ENCODE results near the gene SPATS2. TPM values are rescaled to one million over a fixed set of nuclear protein-coding genes. Genes with fewer than 3 reads are reported as not detected.
A peak's percentile ranks its signal among the peaks of the same experiment; 100 is the strongest.
"Not testable (repeated sequence)": the region's sequence is repeated elsewhere in the genome, so short reads cannot be mapped to it uniquely, and the experiment has no call there.

Gene SPATS2
- total RNA-seq, 2 donors from 2014 or later = 12.1 to 14.8 TPM

- intact Hi-C loops (cut with DNase I) = loop anchor here in 1 of 2 donors (10.0 kb wide), 1 partner anchor 145 kb away; no protein-coding TSS in a partner anchor
- DNase-seq (ENCODE audit: low spot score) = no peak
Measured at GRCh38 chr12:49369411-49370145, 2.3 kb downstream of the SPATS2 start.

- intact Hi-C loops (cut with DNase I) = no loop called here
- no peak for DNase-seq (ENCODE audit: low spot score)
Measured at GRCh38 chr12:49370539-49370938, 3.3 kb downstream of the SPATS2 start.

- intact Hi-C loops (cut with DNase I) = no loop called here
- no peak for DNase-seq (ENCODE audit: low spot score)
Measured at GRCh38 chr12:49375406-49375805, 8.1 kb downstream of the SPATS2 start.

GRCh38 chr12:49377386-49377785 lies 10.1 kb downstream of the SPATS2 start:
- no peak for DNase-seq (ENCODE audit: low spot score)
- intact Hi-C loops (cut with DNase I) = no loop called here

- intact Hi-C loops (cut with DNase I); DNase-seq (ENCODE audit: low spot score): not testable (repeated sequence)
Measured at GRCh38 chr12:49380184-49380583, 12.9 kb downstream of the SPATS2 start.

GRCh38 chr12:49388682-49389386 lies 21.6 kb downstream of the SPATS2 start:
- intact Hi-C loops (cut with DNase I) = no loop called here
- peak; percentile 89 for DNase-seq (ENCODE audit: low spot score)

GRCh38 chr12:49389387-49389703 lies 22.1 kb downstream of the SPATS2 start:
- intact Hi-C loops (cut with DNase I) = no loop called here
- DNase-seq (ENCODE audit: low spot score) = no peak

- DNase-seq (ENCODE audit: low spot score) = no peak
- intact Hi-C loops (cut with DNase I) = no loop called here
Measured at GRCh38 chr12:49397000-49397399, 29.7 kb downstream of the SPATS2 start.

GRCh38 chr12:49400304-49400703 lies 33.0 kb downstream of the SPATS2 start:
- no peak for DNase-seq (ENCODE audit: low spot score)
- intact Hi-C loops (cut with DNase I) = no loop called here

- intact Hi-C loops (cut with DNase I) = no loop called here
- DNase-seq (ENCODE audit: low spot score) = no peak
Measured at GRCh38 chr12:49403971-49404450, 36.7 kb downstream of the SPATS2 start.

- no peak for DNase-seq (ENCODE audit: low spot score)
- intact Hi-C loops (cut with DNase I) = no loop called here
Measured at GRCh38 chr12:49404956-49405355, 37.7 kb downstream of the SPATS2 start.

GRCh38 chr12:49410818-49411217 lies 43.6 kb downstream of the SPATS2 start:
- DNase-seq (ENCODE audit: low spot score) = no peak
- intact Hi-C loops (cut with DNase I) = no loop called here

- no peak for DNase-seq (ENCODE audit: low spot score)
- intact Hi-C loops (cut with DNase I) = no loop called here
Measured at GRCh38 chr12:49413010-49413409, 45.7 kb downstream of the SPATS2 start.

GRCh38 chr12:49413796-49414195 lies 46.5 kb downstream of the SPATS2 start:
- DNase-seq (ENCODE audit: low spot score) = no peak
- intact Hi-C loops (cut with DNase I) = no loop called here

GRCh38 chr12:49414364-49414763 lies 47.1 kb downstream of the SPATS2 start:
- DNase-seq (ENCODE audit: low spot score) = no peak
- intact Hi-C loops (cut with DNase I) = no loop called here

GRCh38 chr12:49415521-49415970 lies 48.3 kb downstream of the SPATS2 start:
- intact Hi-C loops (cut with DNase I) = no loop called here
- no peak for DNase-seq (ENCODE audit: low spot score)

- no peak for DNase-seq (ENCODE audit: low spot score)
- intact Hi-C loops (cut with DNase I) = no loop called here
Measured at GRCh38 chr12:49416892-49417291, 49.6 kb downstream of the SPATS2 start.

GRCh38 chr12:49417558-49417957 lies 50.3 kb downstream of the SPATS2 start:
- intact Hi-C loops (cut with DNase I) = no loop called here

GRCh38 chr12:49420556-49420955 lies 53.3 kb downstream of the SPATS2 start:
- no peak for DNase-seq (ENCODE audit: low spot score)
- intact Hi-C loops (cut with DNase I) = no loop called here

More at GRCh38 chr12:49417558-49417957, 50.3 kb downstream of the SPATS2 start:
- no peak for DNase-seq (ENCODE audit: low spot score)

- DNase-seq (ENCODE audit: low spot score) = no peak
Measured at GRCh38 chr12:49422114-49422513, 54.9 kb downstream of the SPATS2 start.

GRCh38 chr12:49428793-49429192 lies 61.5 kb downstream of the SPATS2 start:
- intact Hi-C loops (cut with DNase I) = no loop called here
- DNase-seq (ENCODE audit: low spot score) = no peak

More at GRCh38 chr12:49422114-49422513, 54.9 kb downstream of the SPATS2 start:
- intact Hi-C loops (cut with DNase I) = no loop called here

Measured in posterior vena cava (tissue), 2 donors.